Measurements from ENCODE around the gene KIF13A.
"Not testable (repeated sequence)": the region's sequence is repeated elsewhere in the genome, so short reads cannot be mapped to it uniquely, and the experiment has no call there.

The KIF13A gene

DNA sequence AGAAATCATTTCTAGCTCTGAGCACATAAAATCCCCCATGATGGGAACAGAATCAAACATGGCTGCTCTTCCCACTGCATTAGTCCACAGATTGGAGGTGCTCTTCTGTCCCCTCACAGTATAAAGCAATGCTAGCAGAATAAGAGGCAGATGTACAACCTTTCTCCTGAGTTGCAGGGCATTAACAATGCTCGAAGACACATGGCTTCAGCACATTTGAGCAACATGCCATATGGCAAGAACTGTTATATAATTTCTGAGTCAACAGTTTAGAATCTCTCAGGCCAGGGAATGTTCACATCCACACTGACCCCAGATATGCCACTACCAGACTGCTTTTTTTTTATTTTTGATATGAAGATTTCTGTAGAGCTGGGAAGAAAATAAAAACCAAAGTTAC lies 119.6 kb downstream of the KIF13A start:
- no peak for DNase-seq

- no peak for DNase-seq
Observed at GRCh38 chr6:17866876-17867444, 120.5 kb downstream of the KIF13A start.

GRCh38 chr6:17865798-17866725 lies 121.4 kb downstream of the KIF13A start:
- peak; percentile 99 for DNase-seq

- peak; percentile 76 for DNase-seq
Observed at GRCh38 chr6:17865243-17865642, 122.2 kb downstream of the KIF13A start.

GRCh38 chr6:17863901-17864754 lies 123.3 kb downstream of the KIF13A start:
- DNase-seq: peak; percentile 68

GRCh38 chr6:17861361-17861760 lies 126.1 kb downstream of the KIF13A start:
- no peak for DNase-seq

DNA sequence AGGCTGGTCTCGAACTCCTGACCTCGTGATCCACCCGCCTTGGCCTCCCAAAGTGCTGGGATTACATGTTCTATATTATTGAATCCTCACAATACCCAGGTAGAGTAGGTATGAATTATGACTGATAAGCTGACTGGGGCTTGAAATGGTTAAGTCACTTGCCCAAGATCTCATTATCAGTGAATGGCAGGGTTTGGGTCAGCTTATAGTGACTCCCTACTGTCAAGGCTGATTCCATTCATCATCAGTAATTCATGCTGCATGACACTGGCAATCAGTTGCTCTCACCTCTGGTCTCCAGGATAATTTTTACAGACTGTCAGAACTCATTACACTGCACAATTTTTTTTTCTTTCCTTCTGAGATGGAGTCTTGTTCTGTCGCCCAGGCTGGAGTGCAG lies 127.6 kb downstream of the KIF13A start:
- DNase-seq: no peak

GRCh38 chr6:17858584-17858983 lies 128.9 kb downstream of the KIF13A start:
- no peak for DNase-seq

DNA sequence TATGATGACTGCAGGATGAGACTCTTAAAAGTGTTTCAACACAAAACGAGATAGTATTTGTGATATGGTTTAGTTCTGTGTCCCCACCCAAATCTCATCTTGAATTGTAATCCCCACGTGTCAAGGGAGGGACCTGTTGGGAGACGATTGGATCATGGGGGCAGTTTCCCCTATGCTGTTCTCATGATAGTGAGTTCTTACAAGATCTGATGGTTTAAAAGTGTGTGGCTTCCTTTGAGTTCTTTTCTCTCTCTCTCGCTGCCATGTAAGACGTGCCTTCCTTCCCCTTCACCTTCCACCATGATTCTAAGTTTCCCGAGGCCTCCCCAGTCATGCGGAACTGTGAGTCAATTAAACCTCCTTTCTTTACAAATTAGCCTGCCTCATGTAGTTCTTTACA lies 130.2 kb downstream of the KIF13A start:
- DNase-seq: not testable (repeated sequence)

DNA sequence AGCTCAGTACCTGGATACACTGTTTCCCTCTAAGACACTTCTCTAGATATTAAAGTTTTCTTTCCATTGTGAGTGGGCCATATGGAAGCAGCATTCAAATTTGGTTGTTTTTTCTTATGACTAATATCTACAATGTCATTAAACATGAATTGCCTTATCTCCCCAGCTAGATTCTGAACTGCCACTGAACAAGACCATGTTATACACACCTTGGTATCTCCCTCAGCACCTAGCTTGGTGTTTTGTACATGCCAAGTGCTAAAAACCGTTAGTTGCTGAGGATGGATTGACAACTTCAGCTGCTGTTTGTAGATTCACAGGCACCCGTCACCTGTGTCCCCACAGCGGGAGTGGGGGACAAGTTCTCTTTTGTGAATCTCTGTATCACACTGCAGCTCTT lies 131.1 kb downstream of the KIF13A start:
- no peak for DNase-seq

- DNase-seq: no peak
Observed at GRCh38 chr6:17855381-17855780, 132.1 kb downstream of the KIF13A start.

GRCh38 chr6:17853533-17853932 lies 133.9 kb downstream of the KIF13A start:
- no peak for DNase-seq

DNA sequence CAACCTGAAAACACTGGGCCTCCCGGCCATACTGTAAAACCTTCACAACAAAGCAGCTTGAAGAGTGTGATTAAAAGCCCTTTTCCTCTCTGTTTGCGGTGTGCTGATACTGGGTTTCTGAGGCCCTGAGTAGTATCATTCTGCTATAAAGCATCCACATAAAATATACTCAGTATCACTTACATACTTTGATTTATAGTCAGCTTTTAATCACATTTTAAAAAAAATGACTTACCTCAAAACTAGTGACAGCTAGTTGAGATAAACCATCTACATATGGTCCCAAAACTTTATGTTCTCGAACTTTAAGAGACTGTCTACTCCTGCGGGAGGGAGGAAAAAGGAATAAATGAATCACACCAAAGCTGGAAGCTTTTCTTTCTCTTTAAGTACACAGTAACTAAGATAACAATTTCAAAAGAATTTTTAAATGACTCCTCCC lies 135.7 kb downstream of the KIF13A start:
- no peak for DNase-seq

- no peak for DNase-seq
Observed at GRCh38 chr6:17851001-17851719, 136.3 kb downstream of the KIF13A start.

- no peak for DNase-seq
Observed at GRCh38 chr6:17850281-17850680, 137.2 kb downstream of the KIF13A start.

DNA sequence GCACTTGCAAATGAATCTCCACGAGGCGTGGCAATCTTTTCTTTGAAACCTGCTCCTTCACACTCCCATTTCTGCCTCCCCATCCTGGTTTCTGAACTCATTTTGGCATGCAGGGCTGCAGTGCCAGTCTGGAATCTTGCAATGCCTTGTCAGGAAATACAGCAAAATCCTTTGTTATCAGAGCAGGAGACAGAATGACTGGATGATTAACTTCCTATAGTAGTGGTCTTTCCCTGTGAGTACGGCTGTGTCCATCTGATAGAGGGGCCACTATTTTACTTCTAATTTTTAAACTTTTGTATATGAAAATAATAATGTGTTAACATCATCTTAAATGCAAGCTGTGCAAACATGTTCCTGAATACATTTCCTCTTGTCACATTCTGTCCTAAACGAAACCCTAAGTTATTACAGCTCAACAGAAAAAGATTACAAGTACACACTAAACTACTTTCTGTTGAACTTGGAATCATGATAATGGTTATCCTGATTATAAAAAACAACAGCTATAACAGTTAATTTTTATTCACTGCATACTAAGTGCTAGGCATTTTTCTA lies 140.2 kb downstream of the KIF13A start:
- DNase-seq: no peak

DNA sequence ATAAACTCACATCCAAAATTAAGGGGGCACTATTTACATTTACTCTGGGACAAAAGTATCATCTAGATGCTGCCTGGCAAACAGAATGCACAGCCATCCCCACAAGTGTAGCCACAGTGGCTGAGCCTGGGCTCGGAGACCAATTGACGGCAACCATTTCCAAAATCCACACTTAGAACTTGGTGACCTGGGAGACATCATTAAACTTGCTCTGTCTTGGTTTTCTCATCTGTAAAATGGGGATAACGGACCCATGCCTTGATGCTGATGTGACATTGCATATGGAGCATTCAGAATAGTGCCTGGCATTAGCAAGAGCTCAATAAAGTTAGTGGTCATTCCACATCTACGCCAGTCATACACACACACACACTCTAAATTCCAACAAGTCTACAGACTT lies 140.7 kb downstream of the KIF13A start:
- no peak for DNase-seq

DNA sequence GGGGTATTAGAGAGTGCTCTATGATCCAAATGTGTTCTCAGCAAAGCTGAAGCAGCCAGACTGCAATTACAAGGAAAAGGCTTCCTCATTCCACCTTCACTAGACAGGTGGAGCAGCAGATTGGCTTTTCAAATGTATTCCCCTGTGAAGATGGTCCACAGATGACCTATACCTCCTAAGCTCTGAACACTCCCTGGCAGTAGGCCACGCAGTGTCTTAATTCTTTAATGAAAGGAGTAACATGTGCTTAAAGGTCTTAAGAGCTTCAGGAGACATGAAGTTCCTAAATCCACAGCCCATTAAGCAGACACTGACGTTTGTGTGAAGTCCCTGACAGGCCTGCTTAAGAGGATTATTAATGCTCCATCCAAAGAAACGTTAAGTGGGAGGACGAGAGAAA lies 141.8 kb downstream of the KIF13A start:
- no peak for DNase-seq

- not testable (repeated sequence) for DNase-seq
Observed at GRCh38 chr6:17844967-17845366, 142.5 kb downstream of the KIF13A start.

- no peak for DNase-seq
Observed at GRCh38 chr6:17842934-17843821, 144.3 kb downstream of the KIF13A start.

Measured in islet precursor cell (in vitro differentiated cells).